HepG2 (cell line): Measurements from ENCODE around the gene MRPL37. TPM values are rescaled to one million over a fixed set of nuclear protein-coding genes. Genes with fewer than 3 reads are reported as not detected.

Experiments used
- ATAC-seq: fragments of 200-7000 bp; cut with Tn5 transposase; 3 replicates; pipeline ENCODE4 v1.9.1; 2020; ENCODE audit warnings: mild to moderate bottlenecking, moderate library complexity
- BruUV-seq: library from RNA; stranded (reverse); fragments of 400-500 nt; replicated peaks from 2 replicates; lab custom pipeline; 2021; lab: Mats Ljungman, UMichigan
- CTCF ChIA-PET: fragments of 300-600 bp; formaldehyde crosslinking; extraction: SDS; loops from one replicate; lab custom pipeline; 2021; ENCODE audit warnings: low total read pairs, inconsistent platforms, low intra/inter-chr PET ratio; lab: Yijun Ruan, JAX
- POLR2A ChIA-PET: fragments of 350-600 bp; sonication (Branson Sonifier 250); formaldehyde crosslinking; loops from one replicate; lab custom pipeline; 2020; ENCODE audit warnings: antibody characterized with exemption, inconsistent platforms; lab: Yijun Ruan, JAX
- DNase-seq: peaks from one replicate; pipeline ENCODE4 v3.0.0-alpha.2; 2015; ENCODE audit warnings: low spot score
- FAIRE-seq: peaks from 3 replicates; lab custom pipeline; 2011; peaks lifted over from hg19 to GRCh38; lab: Jason Lieb, UNC
- H2AFZ ChIP-seq: one replicate; pipeline ENCODE4 v1.6.1; 2011; ENCODE audit warnings: low read length, inconsistent platforms
- H3K27ac ChIP-seq: fragments of 300-600 bp; 3 replicates; pipeline ENCODE4 v1.8.0; 2011; ENCODE audit warnings: mixed run types, mild to moderate bottlenecking, mixed read lengths, low read length, inconsistent platforms; ENCODE audit not compliant: insufficient read depth; ENCODE audit errors: extremely low read length
- H3K27me3 ChIP-seq, 2 experiments: fragments of 200-600 bp in 1 of 2; 2 replicates in 1 of 2; 3 replicates in 1 of 2; pipeline versions ENCODE4 v1.6.0 to v1.8.0; 2011; ENCODE audit warnings: low read length in 2 of 2, mild to moderate bottlenecking in 2 of 2, moderate library complexity in 2 of 2, inconsistent platforms in 1 of 2; ENCODE audit not compliant: insufficient read depth in 2 of 2, control insufficient read depth in 1 of 2
- H3K36me3 ChIP-seq, 2 experiments: fragments of 200-600 bp in 1 of 2; replicated peaks in 1 of 2; 2 replicates in 1 of 2; 3 replicates in 1 of 2; pipeline versions ENCODE4 v1.5.1 to v1.8.0; 2011; ENCODE audit warnings: low read length in 2 of 2, inconsistent platforms in 1 of 2; ENCODE audit not compliant: insufficient read depth in 2 of 2, control insufficient read depth in 1 of 2
- H3K4me1 ChIP-seq: 2 replicates; pipeline ENCODE4 v1.5.1; 2012; ENCODE audit warnings: low read length, inconsistent platforms; ENCODE audit not compliant: insufficient read depth
- H3K4me2 ChIP-seq: 2 replicates; pipeline ENCODE4 v1.6.0; 2011; ENCODE audit warnings: low read depth, low read length, inconsistent platforms
- H3K4me3 ChIP-seq, 3 experiments: fragments of 200-600 bp in 1 of 3; sonication (generic), shearing (Covaris generic) in 1 of 3; replicated peaks in 1 of 3; 2 replicates each; pipeline ENCODE4 v1.5.1; 2011 to 2016; ENCODE audit warnings: low read length in 3 of 3, inconsistent platforms in 2 of 3, low read depth in 2 of 3, mild to moderate bottlenecking in 2 of 3, control low read depth in 1 of 3, mixed read lengths in 1 of 3; ENCODE audit not compliant: insufficient read depth in 1 of 3
- H3K79me2 ChIP-seq: one replicate; pipeline ENCODE4 v1.6.1; 2011; ENCODE audit warnings: low read length, inconsistent platforms; ENCODE audit not compliant: insufficient read depth
- H3K9ac ChIP-seq: 2 replicates; pipeline ENCODE4 v1.6.0; 2011; ENCODE audit warnings: mild to moderate bottlenecking, low read depth, low read length, inconsistent platforms; ENCODE audit not compliant: insufficient read depth
- H3K9me3 ChIP-seq: 2 replicates; pipeline ENCODE4 v1.5.1; 2012; ENCODE audit warnings: mild to moderate bottlenecking, low read length
- H4K20me1 ChIP-seq: 2 replicates; pipeline ENCODE4 v1.6.0; 2011; ENCODE audit warnings: inconsistent platforms, mild to moderate bottlenecking, low read length, moderate library complexity; ENCODE audit not compliant: insufficient read depth
- KDM5B ChIP-seq: sonication (generic); formaldehyde crosslinking; IDR thresholded peaks from 2 replicates; pipeline ENCODE4 v1.4.0; 2020; ENCODE audit warnings: missing genetic modification reagents, mild to moderate bottlenecking, borderline replicate concordance
- KLF11 ChIP-seq: IDR thresholded peaks from 2 replicates; pipeline ENCODE4 v1.6.1; 2016; ENCODE audit warnings: missing compliant biosample characterization
- USF2 ChIP-seq, 2 experiments: sonication (generic) in 1 of 2; formaldehyde crosslinking in 1 of 2; IDR thresholded peaks; 2 replicates each; pipeline versions ENCODE4 v1.5.1 to v1.6.1; 2011 to 2020; ENCODE audit warnings: borderline replicate concordance in 1 of 2, low read depth in 1 of 2, low read length in 1 of 2, mild to moderate bottlenecking in 1 of 2, missing genetic modification reagents in 1 of 2, moderate library complexity in 1 of 2
- ZFAT ChIP-seq: sonication (generic); formaldehyde crosslinking; conservative IDR thresholded peaks from 2 replicates; pipeline ENCODE4 v1.8.1; 2023; ENCODE audit warnings: missing genetic modification reagents, inconsistent platforms
- ZNF468 ChIP-seq: sonication (generic); formaldehyde crosslinking; IDR thresholded peaks from 2 replicates; pipeline ENCODE4 v1.8.0; 2022; ENCODE audit warnings: mild to moderate bottlenecking, moderate library complexity, missing genetic modification reagents
- ZNF607 ChIP-seq: sonication (generic); formaldehyde crosslinking; IDR thresholded peaks from 2 replicates; pipeline ENCODE4 v1.5.1; 2020; ENCODE audit warnings: missing genetic modification reagents, mild to moderate bottlenecking, borderline replicate concordance
- WGBS: methylation state at CpG from one replicate; pipeline ENCODE4 v1.1.6; 2017; ENCODE audit warnings: low lambda C conversion rate; 5-methylcytosine and 5-hydroxymethylcytosine counted together
- in situ Hi-C: cut with HindIII; loops from 2 replicates; pipeline ENCODE4 v1.10.0; 2017; ENCODE audit warnings: low pct_unique_long_range_greater_than_20kb; ENCODE audit not compliant: extremely low pct_ligation_motif_present
- intact Hi-C: fragments of 100-400 bp; cut with micrococcal nuclease; formaldehyde crosslinking; loops from one replicate; pipeline ENCODE4 v1.10.0; 2022; ENCODE audit not compliant: unreplicated experiment
- polyA plus RNA-seq, 8 experiments: library from polyadenylated mRNA; depleted of rRNA in 3 of 8; stranded (reverse) in 7 of 8; unstranded in 1 of 8; fragments of >200 nt; fragmentation: Illumina TruSeq in 4 of 8; extraction: Trizol in 4 of 8; gene quantifications; 2 replicates each; pipeline versions ENCODE4 v1.2.1 to v1.2.3, GENCODE V29; 2011 to 2016; ENCODE audit warnings: low read depth in 4 of 8, missing spikeins in 1 of 8, mixed read lengths in 1 of 8; ENCODE audit not compliant: insufficient read depth in 1 of 8
- total RNA-seq, 5 experiments: library from RNA; depleted of rRNA; stranded (reverse); fragments of >200 nt; fragmentation: Illumina TruSeq; extraction: Trizol; gene quantifications; 2 replicates each; pipeline ENCODE4 v1.2.3, GENCODE V29; 2016; ENCODE audit warnings: low read depth in 1 of 5
- TF ChIP-seq, protein P1 (sequence below): sonication (generic); formaldehyde crosslinking; IDR thresholded peaks from 2 replicates; pipeline ENCODE4 v1.4.0; 2020; ENCODE audit warnings: missing genetic modification reagents
- TF ChIP-seq, protein P2 (sequence below): sonication (generic); formaldehyde crosslinking; conservative IDR thresholded peaks from 2 replicates; pipeline ENCODE4 v1.8.0; 2022; ENCODE audit warnings: missing genetic modification reagents

Gene MRPL37
- total and polyA plus RNA-seq, 2 of the 13 experiments (the other 11 are each of a cell fraction or from before 2014, with no cell fraction given), result 31.7 to 127 TPM

DNA sequence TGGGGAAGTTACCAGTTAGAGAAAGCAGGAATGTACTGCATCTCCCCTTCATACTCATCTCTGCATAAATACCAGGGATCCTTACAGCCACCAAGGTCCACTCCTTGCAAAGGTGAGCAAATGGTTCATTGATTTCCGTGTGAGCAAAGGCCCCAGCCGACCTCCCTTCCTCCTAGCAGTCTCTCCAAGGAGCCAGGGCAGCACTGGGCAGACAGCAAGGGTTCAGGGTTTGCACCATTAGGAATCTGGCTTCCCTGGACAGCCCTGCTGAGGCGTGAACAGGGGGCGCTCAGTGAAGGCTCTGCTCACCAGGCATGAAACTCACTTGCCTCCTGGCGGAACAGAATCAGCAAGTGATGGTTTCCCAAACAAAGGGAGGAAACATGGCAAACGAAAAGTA, 65.7 kb downstream of the MRPL37 start:
- Histone ChIP-seq H3K27ac (no peak overlapping the region), H2AFZ (no peak overlapping the region), H3K4me1 (peaks cover 17% of the 10 kb centered on the region), H3K27me3 (no peaks in the 10 kb centered on the region), H4K20me1 (no peaks in the 10 kb centered on the region), H3K4me2 (no peak overlapping the region), H3K9ac (no peak overlapping the region), H3K79me2 (no peaks in the 10 kb centered on the region), H3K4me3 (no peak overlapping the region), H3K9me3 (no peaks in the 10 kb centered on the region), H3K36me3 (peaks cover 0 to 3% of the 10 kb centered on the region in 2 experiments; a peak in 3 of 5 replicates)
- in situ Hi-C loops (no loop called here), intact Hi-C loops (no loop called here)
- POLR2A ChIA-PET, result no interaction called here
- FAIRE-seq (no peak), ATAC-seq (no peak), DNase-seq (no peak)
- CTCF ChIA-PET, result no interaction called here
- WGBS, result 91% methylated on average over 6 of the region's 6 CpGs
- no TSS peak for BruUV-seq
- TF ChIP-seq KLF11, result no peak
- no peak for TF ChIP-seq KDM5B (CRISPR knock-in tag)
- TF ChIP-seq ZNF607 (CRISPR knock-in tag), result no peak
- TF ChIP-seq, protein P1, sequence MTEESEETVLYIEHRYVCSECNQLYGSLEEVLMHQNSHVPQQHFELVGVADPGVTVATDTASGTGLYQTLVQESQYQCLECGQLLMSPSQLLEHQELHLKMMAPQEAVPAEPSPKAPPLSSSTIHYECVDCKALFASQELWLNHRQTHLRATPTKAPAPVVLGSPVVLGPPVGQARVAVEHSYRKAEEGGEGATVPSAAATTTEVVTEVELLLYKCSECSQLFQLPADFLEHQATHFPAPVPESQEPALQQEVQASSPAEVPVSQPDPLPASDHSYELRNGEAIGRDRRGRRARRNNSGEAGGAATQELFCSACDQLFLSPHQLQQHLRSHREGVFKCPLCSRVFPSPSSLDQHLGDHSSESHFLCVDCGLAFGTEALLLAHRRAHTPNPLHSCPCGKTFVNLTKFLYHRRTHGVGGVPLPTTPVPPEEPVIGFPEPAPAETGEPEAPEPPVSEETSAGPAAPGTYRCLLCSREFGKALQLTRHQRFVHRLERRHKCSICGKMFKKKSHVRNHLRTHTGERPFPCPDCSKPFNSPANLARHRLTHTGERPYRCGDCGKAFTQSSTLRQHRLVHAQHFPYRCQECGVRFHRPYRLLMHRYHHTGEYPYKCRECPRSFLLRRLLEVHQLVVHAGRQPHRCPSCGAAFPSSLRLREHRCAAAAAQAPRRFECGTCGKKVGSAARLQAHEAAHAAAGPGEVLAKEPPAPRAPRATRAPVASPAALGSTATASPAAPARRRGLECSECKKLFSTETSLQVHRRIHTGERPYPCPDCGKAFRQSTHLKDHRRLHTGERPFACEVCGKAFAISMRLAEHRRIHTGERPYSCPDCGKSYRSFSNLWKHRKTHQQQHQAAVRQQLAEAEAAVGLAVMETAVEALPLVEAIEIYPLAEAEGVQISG (CRISPR knock-in tag), result no peak
- TF ChIP-seq, protein P2, sequence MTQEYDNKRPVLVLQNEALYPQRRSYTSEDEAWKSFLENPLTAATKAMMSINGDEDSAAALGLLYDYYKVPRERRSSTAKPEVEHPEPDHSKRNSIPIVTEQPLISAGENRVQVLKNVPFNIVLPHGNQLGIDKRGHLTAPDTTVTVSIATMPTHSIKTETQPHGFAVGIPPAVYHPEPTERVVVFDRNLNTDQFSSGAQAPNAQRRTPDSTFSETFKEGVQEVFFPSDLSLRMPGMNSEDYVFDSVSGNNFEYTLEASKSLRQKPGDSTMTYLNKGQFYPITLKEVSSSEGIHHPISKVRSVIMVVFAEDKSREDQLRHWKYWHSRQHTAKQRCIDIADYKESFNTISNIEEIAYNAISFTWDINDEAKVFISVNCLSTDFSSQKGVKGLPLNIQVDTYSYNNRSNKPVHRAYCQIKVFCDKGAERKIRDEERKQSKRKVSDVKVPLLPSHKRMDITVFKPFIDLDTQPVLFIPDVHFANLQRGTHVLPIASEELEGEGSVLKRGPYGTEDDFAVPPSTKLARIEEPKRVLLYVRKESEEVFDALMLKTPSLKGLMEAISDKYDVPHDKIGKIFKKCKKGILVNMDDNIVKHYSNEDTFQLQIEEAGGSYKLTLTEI (CRISPR knock-in tag), result no peak
- TF ChIP-seq USF2 (IDR thresholded peaks at IDR 0.05; ENCODE audit: low read depth, low read length), result no peak
- no peak for TF ChIP-seq USF2 (CRISPR knock-in tag; IDR thresholded peaks at IDR 0.05; ENCODE audit: borderline replicate concordance)
- TF ChIP-seq ZFAT (CRISPR knock-in tag), result no peak
- TF ChIP-seq ZNF468 (CRISPR knock-in tag), result no peak
